ENCODE measurements around the gene KIF18B.

DNA sequence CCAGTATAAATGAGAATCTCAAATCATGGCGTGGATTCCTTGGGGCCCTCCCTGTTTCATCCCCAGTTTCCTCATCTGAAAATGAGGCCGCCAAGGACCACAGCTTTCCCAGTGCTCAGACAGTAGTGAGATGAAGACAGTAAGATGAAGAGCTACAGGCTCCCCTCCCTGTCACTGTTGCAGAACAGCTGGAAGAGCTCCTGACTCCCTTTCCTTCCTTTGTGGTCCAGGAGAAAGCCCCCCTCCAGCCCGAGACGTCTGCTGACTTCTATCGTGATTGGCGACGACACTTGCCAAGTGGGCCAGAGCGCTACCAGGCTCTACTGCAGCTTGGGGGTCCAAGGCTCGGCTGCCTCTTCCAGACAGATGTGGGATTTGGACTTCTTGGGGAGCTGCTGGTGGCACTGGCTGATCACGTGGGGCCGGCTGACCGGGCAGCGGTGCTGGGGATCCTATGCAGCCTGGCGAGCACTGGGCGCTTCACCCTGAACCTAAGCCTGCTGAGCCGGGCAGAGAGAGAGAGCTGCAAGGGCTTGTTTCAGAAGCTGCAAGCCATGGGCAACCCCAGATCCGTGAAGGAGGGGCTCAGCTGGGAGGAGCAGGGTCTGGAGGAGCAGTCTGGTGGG lies 45.3 kb downstream of the KIF18B start:
- TF ChIP-seq POLR2A (IDR thresholded peaks at IDR 0.05) (no peak), POLR2AphosphoS5 (IDR thresholded peaks at IDR 0.05; ENCODE audit: insufficient read depth in 1 of 2, low read depth in 1 of 2) (no peak)
- TF ChIP-seq, protein P1, sequence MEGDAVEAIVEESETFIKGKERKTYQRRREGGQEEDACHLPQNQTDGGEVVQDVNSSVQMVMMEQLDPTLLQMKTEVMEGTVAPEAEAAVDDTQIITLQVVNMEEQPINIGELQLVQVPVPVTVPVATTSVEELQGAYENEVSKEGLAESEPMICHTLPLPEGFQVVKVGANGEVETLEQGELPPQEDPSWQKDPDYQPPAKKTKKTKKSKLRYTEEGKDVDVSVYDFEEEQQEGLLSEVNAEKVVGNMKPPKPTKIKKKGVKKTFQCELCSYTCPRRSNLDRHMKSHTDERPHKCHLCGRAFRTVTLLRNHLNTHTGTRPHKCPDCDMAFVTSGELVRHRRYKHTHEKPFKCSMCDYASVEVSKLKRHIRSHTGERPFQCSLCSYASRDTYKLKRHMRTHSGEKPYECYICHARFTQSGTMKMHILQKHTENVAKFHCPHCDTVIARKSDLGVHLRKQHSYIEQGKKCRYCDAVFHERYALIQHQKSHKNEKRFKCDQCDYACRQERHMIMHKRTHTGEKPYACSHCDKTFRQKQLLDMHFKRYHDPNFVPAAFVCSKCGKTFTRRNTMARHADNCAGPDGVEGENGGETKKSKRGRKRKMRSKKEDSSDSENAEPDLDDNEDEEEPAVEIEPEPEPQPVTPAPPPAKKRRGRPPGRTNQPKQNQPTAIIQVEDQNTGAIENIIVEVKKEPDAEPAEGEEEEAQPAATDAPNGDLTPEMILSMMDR (IDR thresholded peaks at IDR 0.05): no peak
